GM23248 (cell line): Measurements from ENCODE around the gene SDK2.

Source experiments
- EZH2 ChIP-seq: fragments of 200-600 bp; sonication (generic); IDR thresholded peaks from 2 replicates; pipeline ENCODE4 v1.6.1; 2018; ENCODE audit warnings: antibody characterized with exemption, mild to moderate bottlenecking; ENCODE audit not compliant: insufficient read depth, poor library complexity, severe bottlenecking
- EZH2phosphoT487 ChIP-seq: fragments of 200-600 bp; sonication (generic); IDR thresholded peaks from 2 replicates; pipeline ENCODE4 v1.6.1; 2018; ENCODE audit warnings: antibody characterized with exemption, moderate library complexity, mild to moderate bottlenecking, low read depth; ENCODE audit not compliant: insufficient read depth

- no peak for TF ChIP-seq EZH2
- no peak for TF ChIP-seq EZH2phosphoT487
Measured at GRCh38 chr17:73500414-73500999, 143.7 kb downstream of the SDK2 start.
